SIG-M5 (cell line): Measurements from ENCODE around the gene DAPK1.

ENCODE experiments used
- DNase-seq: peaks from one replicate; lab custom pipeline; 2025; lab: John Stamatoyannopoulos, UW

Gene DAPK1

DNA sequence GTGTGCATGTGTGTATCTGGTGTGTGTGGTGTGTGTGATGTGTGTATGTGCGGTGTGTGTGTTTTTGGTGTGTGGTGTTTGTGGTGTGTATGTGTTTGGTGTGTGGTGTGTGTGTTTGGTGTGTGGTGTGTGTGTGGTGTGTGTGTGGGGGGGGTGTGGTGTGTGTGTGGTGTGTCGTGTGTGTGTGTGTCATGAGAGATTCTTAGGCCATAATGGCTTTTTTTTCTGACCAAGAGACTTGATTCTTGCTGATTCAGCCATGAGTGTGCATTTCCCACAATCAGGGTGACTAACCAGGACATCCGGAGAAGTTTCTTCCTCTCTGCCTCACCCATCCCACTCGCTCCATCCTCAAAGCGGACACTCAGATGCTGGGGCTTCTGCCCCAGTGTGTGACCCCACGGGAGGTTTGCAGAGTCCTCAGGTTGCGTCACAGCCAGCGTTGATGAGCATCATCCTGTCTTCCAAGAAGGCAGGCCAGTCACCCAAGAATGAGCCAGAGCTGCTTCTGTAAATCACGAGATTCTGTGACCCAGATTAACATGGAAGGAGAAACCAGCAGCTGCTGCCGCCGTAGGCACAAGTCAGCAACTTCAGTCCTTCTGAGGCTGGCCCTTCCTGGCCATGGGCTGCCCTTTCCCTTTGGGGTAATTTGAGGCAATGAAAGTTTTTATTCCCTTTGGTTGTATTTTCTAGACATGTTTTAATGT, 215.8 kb downstream of the DAPK1 start:
- no peak for DNase-seq

GRCh38 chr9:87713988-87714330, 216.3 kb downstream of the DAPK1 start:
- DNase-seq: no peak

GRCh38 chr9:87714819-87715218, 217.2 kb downstream of the DAPK1 start:
- DNase-seq: no peak

- DNase-seq: no peak
Observed at GRCh38 chr9:87716141-87716540, 218.5 kb downstream of the DAPK1 start.

DNA sequence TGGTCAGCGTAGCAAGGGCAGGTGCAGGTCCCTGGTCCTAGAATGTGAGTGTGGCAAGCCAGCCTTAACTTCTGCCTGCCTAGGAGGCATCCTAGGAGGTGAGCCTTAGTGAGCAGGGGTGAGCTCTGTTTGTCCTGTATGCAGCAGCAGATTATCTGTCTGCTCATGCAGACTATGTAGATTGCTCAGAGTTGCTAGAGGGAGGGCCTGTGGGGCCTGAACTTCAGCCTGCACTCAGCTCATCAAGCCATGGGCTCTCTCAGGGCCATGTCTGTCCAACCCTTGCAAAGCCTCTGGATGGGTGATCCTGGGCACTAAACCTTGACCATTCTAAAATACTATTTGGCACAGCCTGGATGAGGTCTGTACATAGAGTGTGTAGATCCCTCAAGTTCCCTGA, 219.8 kb downstream of the DAPK1 start:
- DNase-seq: no peak

DNA sequence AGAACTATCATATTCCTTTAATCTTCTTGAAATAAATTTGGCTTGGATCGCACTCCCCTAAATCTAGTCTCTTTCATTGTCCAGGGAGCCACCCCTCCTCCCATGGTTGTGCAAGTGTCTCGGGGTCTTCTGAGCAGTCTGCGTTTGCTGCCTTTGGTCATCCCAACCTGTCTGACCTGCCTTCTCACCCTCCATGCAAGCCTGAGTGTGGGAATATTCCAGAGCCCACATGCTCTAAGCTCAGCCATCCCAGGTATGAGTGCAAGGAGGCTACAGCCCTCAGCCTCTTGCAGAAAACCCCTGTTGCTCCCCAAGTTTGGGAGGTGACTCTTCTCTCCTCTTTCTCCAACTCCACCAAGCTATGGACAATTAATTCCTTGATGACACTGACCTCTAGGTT, 220.6 kb downstream of the DAPK1 start:
- DNase-seq: no peak

GRCh38 chr9:87718852-87719612, 221.4 kb downstream of the DAPK1 start:
- DNase-seq: no peak

DNA sequence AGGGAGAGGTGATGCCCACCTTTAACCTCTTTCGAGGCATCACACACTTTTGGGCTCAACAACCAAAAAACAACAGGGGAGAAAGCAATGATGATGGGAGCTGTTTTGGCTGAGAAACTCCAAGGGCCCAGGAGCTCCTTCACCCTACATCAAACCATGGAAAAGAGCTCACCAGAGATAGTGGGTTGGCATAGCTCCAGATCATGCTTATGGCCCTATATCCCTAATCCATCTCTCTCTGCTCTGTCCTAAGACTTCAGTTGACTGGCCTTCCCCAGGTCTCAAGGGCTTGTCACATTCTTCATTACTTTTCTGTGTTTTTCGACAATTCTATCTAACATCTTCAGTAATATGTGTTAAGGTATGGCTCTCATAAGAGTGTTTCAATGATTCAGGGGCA, 222.5 kb downstream of the DAPK1 start:
- DNase-seq: no peak

GRCh38 chr9:87722393-87723088, 224.9 kb downstream of the DAPK1 start:
- DNase-seq: no peak

DNA sequence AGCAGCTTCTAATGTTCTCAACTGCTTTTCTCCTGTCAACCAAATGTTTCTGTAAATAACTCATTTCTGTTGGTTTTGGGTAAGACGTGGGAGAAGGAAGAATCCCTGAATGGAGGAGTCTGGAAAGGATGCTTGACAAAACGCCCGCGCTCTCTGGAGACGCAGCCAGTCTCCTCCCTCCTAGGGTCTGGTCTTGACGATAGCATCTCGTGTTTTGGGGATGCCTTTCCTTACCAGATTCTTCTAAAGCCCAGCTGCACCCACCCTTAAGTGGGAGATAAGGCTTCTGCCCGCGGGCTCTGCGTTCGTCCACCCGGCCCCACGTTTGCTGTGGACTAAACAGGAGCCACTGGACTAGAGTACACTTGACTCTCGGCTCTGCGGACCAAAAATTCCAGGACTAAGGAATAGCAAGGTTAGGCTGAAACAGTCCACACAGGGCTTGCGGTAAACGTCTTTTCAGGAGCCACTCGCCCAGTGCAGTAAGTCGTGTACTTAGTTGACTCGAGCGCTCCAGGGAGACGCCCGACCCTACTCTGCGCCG, 227.8 kb downstream of the DAPK1 start:
- DNase-seq: no peak

DNA sequence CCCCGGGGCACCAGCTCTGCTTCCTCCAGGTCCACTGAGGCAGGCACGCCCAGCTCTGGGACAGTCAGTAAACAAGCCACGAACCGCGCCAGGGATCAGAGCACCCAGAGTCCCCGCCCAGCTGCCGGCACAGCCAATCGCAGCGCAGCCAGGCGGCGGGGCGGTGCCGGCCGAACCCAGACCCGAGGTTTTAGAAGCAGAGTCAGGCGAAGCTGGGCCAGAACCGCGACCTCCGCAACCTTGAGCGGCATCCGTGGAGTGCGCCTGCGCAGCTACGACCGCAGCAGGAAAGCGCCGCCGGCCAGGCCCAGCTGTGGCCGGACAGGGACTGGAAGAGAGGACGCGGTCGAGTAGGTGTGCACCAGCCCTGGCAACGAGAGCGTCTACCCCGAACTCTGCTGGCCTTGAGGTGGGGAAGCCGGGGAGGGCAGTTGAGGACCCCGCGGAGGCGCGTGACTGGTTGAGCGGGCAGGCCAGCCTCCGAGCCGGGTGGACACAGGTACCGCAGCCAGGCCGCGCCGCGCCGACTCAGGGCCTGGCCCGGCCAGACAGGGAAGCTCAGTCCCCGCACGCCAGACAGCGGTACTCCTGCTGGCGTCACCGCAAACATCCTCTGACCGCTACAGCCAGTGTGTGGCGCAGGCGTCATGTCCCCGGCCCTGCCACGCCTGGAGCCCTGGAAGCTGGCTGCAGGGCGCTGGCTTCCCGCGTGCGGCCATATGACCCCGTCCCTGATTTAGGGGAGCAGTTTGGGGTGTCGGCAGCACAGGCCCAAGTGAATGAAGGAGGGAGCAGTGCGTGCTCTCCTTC, 228.4 kb downstream of the DAPK1 start, which contains the start of gene CTSL:
CTSL (plus strand) TSS at position 220 of the 810 bp plus-strand sequence. CDS start 1,485 bp downstream, outside the sequence.
- no peak for DNase-seq

GRCh38 chr9:87729246-87729645, 231.6 kb downstream of the DAPK1 start:
- no peak for DNase-seq

DNA sequence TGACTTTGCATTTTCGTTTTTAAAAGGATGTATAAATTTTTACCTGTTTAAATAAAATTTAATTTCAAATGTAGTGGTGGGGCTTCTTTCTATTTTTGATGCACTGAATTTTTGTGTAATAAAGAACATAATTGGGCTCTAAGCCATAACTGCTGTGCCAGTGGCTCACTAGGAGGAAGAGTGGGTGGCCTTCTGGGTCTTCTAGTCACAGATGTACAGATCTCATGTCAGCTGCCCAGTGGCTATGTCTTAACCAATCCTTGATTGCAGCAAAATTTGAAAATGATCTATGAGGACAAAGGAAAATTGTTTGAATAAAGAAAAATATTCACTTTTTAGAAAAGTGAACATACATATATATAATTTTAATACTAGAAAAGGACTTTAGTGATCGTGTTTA, 233.7 kb downstream of the DAPK1 start:
- DNase-seq: no peak

DNA sequence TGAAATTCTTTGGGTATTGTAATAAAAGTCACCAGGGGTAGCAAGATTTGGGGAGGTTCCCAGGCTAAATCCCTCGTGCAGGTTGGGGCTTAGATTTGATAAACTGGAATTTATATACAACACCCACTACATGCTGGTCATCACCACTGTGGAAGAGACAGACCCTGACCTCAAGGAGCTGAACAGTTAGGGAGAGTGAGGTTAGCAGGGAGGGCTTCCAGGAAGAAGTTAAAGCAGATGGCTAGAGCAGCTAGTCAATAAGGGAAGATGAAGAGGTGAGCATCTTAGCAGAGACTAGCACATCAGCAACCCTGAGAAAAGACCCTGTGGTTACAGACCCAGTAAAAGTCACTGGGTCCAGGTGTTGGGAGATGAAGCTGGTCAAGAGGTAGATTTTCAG, 234.7 kb downstream of the DAPK1 start:
- DNase-seq: no peak

DNA sequence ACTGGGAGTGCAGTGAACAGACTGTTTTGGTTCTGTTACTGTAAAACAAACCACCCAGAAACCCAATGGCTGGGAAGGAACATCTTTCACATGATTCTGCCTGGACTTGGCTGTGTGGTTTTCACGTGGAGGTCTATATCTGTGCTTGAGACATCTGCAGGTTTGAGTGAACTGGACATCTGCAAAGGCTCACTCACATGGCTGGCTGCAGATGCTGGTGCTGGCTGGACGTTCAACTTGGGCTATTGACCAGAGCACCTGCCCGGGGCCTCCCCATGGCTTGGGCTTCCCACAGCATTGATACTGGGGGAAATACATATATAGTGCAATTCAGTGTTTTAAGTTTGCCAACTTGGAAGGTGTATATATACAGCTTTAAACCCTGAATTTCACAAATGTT, 235.1 kb downstream of the DAPK1 start:
- DNase-seq: no peak

DNA sequence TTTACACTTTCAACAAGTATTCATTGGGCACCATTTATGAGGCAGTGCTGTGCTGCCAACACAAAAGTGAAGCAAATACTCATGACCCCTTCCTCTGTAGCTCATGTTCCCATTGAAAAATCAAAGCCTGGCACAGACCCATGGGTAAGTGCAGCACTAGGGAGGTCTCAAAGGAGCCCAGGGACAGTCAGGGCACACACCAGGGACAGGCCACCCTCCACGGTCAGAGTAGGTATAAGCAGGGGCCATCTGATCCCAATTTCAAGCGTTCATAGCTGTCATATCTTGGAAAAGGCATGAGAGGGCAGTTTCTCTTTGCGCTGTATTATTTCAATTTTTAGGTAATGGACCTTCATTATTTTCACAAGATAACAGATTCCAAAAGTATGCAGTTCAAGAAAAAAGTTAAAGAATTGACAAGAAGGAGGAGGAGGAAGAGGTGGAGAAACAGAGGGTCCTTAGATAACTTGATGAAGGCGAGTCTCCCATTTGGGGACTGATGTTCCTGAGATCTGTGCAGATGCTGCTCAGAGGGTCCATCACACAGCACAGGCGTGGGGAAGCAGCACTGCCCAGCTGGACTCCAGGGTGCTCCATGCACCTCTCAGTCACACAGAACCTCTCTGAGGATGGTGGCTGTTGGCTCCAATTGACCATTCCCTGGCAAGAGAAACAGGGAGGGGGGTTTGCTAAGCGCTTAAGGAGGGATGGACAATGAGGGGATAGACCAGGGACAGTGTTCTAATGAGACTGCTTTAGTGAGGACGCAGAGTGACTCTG, 235.8 kb downstream of the DAPK1 start:
- no peak for DNase-seq

DNA sequence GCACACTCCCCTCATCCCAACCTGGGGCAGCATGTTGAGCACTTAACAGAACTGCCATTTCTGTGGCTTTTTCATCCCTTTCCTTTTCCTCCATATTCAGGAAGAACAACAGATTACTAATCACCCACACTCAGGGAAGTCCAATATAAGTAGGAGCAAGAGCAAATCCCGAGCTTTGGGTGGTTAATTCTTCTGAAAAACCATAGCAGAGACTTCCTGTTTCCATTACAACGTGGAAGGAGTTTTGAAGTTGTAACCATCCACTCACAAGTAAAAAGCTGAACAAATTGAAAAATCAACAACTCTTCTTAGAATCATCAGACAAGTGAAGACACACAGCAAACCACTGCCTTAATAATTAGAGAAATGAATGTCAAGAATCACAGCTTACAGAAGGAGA, 236.4 kb downstream of the DAPK1 start:
- no peak for DNase-seq

- DNase-seq: no peak
Observed at GRCh38 chr9:87739546-87739945, 241.9 kb downstream of the DAPK1 start.

DNA sequence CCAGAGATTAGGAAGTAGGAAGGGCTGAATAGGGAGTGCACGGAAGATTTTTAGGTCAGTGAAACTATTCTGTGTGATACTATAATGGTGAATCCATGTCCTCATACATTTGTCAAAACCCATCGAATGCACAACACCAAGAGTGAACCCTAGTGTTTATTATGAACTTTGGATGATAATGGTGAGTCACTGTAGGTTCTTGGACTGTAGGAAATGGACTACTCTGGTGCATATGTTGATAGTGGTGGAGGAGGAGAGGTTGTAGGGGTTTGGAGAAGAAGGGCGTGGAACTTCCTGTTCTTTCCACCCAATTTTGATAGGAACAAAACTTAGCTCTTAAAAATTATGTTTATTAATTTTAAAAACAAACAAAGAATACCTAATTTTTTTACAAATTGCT, 242.5 kb downstream of the DAPK1 start:
- DNase-seq: no peak

DNA sequence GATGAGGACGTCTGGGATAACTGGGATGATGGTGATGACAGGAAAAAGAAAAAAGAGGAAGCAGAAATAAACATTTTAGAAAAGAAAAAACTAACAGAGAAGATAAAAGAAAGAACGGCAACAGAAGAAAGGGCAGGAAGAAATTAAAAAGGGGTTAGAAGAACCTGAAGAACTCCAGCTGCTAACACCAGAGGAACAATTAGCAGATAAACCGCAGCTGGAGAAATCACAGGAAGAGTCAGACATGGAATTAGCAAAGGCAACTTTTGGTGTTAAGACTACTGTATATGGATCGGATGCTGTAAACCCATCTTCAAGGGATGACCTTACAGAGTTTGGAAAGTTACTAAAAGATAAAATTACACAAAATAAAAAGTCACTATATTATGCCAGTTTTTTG, 243.7 kb downstream of the DAPK1 start:
- DNase-seq: no peak

DNA sequence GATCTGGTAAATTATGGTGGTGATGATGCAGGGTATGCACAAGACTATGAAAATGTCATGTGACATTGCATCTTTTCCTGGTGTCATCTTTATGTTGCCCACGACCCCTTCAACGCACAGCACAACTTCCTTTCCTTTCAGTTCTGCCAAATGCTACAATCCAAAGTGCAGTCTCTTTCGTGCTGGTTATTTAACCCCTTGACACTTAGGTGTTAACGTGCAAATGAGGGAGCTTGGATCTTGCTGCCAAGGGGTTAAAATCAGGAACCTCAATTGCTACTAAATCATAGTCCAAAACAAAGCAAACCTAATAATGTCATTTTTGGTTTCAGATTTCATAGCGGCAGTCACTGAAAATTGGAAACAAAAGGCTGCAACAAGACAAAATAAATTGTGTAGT, 244.2 kb downstream of the DAPK1 start:
- DNase-seq: no peak
